Cardiac fibroblast (primary cell): Measurements from ENCODE around the gene FHOD3.
"Not testable (repeated sequence)": the region's sequence is repeated elsewhere in the genome, so short reads cannot be mapped to it uniquely, and the experiment has no call there.

ENCODE experiments used
- DNase-seq, 2 donors: peaks; one replicate each; pipeline versions ENCODE4 v3.0.0 to v3.0.0-alpha.2; 2010; ENCODE audit warnings: low read depth in 2 of 2
- H3K4me3 ChIP-seq, 2 donors: replicated peaks in 1 of 2; 1 replicate in 1 of 2; 2 replicates in 1 of 2; pipeline ENCODE4 v1.5.1; 2011; ENCODE audit warnings: low read depth in 2 of 2, low read length in 2 of 2, mild to moderate bottlenecking in 2 of 2, moderate library complexity in 1 of 2
- CTCF ChIP-seq: IDR thresholded peaks from one replicate; pipeline ENCODE4 v1.5.1; 2011; ENCODE audit warnings: low read depth, mild to moderate bottlenecking, low read length, inconsistent platforms

FHOD3 gene

DNA sequence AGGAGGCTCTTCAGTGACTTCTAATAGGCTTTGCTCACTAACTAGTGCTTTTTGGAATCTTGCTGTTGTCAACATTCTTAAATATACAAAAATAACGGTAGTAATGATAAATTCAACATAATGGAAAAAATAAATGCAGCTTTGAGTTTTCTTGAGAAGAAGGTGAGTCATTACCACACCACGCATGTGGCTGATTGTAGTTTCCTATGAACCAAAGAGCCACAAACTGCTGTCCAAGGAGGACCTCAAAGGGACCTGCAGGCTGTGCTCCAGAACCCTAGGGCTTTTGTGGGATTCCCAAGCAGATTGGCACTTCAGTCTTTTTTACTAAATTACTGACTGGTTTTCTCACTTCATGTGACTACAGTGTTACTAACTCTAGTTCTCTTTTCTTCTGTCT is 464.6 kb downstream of the FHOD3 start:
- TF ChIP-seq CTCF: no peak
- peak in 1 of 2 donors; percentile 21 for DNase-seq
- no peak overlapping the region for H3K4me3 ChIP-seq

DNA sequence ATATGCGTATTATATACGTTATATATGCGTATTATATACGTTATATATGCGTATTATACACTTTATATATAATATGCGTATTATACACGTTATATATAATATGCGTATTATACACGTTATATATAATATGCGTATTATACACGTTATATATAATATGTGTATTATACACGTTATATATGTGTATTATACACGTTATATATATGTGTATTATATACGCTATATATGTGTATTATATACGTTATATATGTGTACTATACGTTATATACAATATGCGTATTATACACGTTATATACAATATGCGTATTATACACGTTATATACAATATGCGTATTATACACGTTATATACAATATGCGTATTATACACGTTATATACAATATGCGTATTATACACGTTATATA is 465.5 kb downstream of the FHOD3 start:
- H3K4me3 ChIP-seq: not testable (repeated sequence)

GRCh38 chr18:36766836-36767235 is 469.3 kb downstream of the FHOD3 start:
- no peak overlapping the region for H3K4me3 ChIP-seq
- no peak for TF ChIP-seq CTCF
- DNase-seq: no peak

More for the DNA sequence above, 465.5 kb downstream of the FHOD3 start:
- not testable (repeated sequence) for DNase-seq

DNA sequence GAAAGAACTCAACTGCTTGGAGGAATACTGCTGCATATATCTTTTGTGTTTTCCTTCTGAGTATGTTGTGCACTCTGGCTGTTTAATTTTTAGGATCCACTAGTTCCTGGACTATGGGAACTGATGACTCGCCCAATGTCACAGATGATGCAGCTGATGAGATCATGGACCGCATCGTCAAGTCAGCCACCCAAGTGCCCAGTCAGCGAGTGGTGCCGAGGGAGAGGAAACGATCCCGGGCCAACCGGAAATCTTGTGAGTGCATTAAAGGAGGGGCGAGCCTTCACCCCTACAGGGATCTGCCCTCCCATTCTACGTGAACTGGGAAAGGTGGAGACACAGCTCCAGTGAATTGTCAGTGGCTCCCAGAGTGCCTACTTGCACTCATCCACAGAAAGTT is 471.7 kb downstream of the FHOD3 start:
- DNase-seq: peak in 1 of 2 donors; percentile 67
- TF ChIP-seq CTCF: no peak

DNA sequence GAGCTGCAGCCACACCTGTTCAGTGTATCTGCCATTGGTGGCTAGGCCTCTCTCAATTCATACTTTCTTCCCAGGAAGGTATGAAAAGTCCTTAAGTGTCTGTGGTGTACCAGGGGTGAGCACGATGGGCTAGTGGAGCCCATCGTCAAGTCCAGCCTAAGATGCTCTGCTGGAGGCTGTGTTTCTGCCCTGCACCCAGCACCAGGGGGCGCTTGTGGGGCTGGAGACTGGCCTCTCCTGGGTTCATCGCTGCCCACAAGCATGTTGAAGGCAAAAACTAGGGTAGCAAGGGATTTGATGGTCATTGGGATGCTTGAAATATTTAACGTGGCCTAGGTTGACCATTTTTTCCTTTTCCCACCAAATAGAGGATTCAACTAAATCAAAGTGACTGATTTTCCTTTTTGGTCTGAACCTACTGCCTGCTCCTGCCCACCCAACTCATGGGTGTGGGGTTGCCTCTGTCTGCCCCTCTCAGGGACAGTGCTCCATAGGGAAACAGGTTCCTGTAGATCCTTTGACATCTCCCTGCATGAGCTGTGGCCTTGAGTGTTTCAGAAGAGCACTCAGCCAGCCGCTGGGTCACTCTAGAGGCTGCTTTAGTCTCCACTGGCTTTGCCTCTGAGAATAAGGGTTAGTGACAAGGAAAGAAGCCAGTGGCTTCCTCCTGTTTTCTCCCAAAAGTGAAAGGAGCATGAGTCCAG is 472.2 kb downstream of the FHOD3 start:
- peak; percentile 22 for TF ChIP-seq CTCF
- peak; percentile 11 to 12 for DNase-seq
- no peak overlapping the region for H3K4me3 ChIP-seq

More for the DNA sequence above, 471.7 kb downstream of the FHOD3 start:
- no peak overlapping the region for H3K4me3 ChIP-seq

GRCh38 chr18:36770315-36770946 is 472.9 kb downstream of the FHOD3 start:
- no peak for TF ChIP-seq CTCF

GRCh38 chr18:36771245-36771644 is 473.7 kb downstream of the FHOD3 start:
- TF ChIP-seq CTCF: no peak
- no peak overlapping the region for H3K4me3 ChIP-seq

More at GRCh38 chr18:36770315-36770946, 472.9 kb downstream of the FHOD3 start:
- H3K4me3 ChIP-seq: no peak overlapping the region
- DNase-seq: no peak

More at GRCh38 chr18:36771245-36771644, 473.7 kb downstream of the FHOD3 start:
- no peak for DNase-seq
